HepG2 (cell line): ENCODE data around the gene GNB1. TPM values are rescaled to one million over a fixed set of nuclear protein-coding genes. Genes with fewer than 3 reads are reported as not detected.
A peak's percentile ranks its signal among the peaks of the same experiment; 100 is the strongest.

Source experiments
- ARID3A ChIP-seq: IDR thresholded peaks from 2 replicates; pipeline ENCODE4 v1.6.1; 2012; ENCODE audit warnings: low read depth, low read length, improper control_type of control experiment
- E2F2 ChIP-seq: sonication (generic); formaldehyde crosslinking; IDR thresholded peaks from 2 replicates; pipeline ENCODE4 v1.4.0; 2020; ENCODE audit warnings: missing genetic modification reagents, borderline replicate concordance
- KDM4B ChIP-seq: sonication (generic); formaldehyde crosslinking; IDR thresholded peaks from 2 replicates; pipeline ENCODE4 v1.4.0; 2020; ENCODE audit warnings: missing genetic modification reagents
- KMT2B ChIP-seq: IDR thresholded peaks from 2 replicates; pipeline ENCODE4 v1.6.1; 2016; ENCODE audit warnings: missing genetic modification reagents, missing compliant biosample characterization
- MAFG ChIP-seq: sonication (generic); formaldehyde crosslinking; IDR thresholded peaks from 2 replicates; pipeline ENCODE4 v1.5.1; 2020; ENCODE audit warnings: mild to moderate bottlenecking, missing genetic modification reagents
- POLR2A ChIP-seq, 2 experiments: IDR thresholded peaks; 2 replicates each; pipeline ENCODE4 v1.6.1; 2011; ENCODE audit warnings: low read depth in 2 of 2, low read length in 2 of 2, mild to moderate bottlenecking in 1 of 2, moderate library complexity in 1 of 2; ENCODE audit not compliant: insufficient read depth in 1 of 2
- PRPF4 ChIP-seq: fragments of 200-400 bp; formaldehyde crosslinking; IDR thresholded peaks from 2 replicates; pipeline ENCODE4 v1.6.1; 2016; ENCODE audit warnings: low read length, low read depth; ENCODE audit not compliant: poor library complexity, severe bottlenecking
- RORA ChIP-seq: sonication (generic); formaldehyde crosslinking; IDR thresholded peaks from 2 replicates; pipeline ENCODE4 v1.5.0; 2020; ENCODE audit warnings: mild to moderate bottlenecking, missing genetic modification reagents, moderate library complexity
- SRSF4 ChIP-seq: fragments of 200-400 bp; formaldehyde crosslinking; IDR thresholded peaks from one replicate; pipeline ENCODE4 v1.6.1; 2018; ENCODE audit warnings: mild to moderate bottlenecking, low read depth, low read length, moderate library complexity; ENCODE audit not compliant: poor library complexity, severe bottlenecking
- ZBTB4 ChIP-seq: sonication (generic); formaldehyde crosslinking; IDR thresholded peaks from 2 replicates; pipeline ENCODE4 v1.4.0; 2020; ENCODE audit warnings: missing genetic modification reagents, mild to moderate bottlenecking, borderline replicate concordance
- ZBTB46 ChIP-seq: sonication (generic); formaldehyde crosslinking; IDR thresholded peaks from 2 replicates; pipeline ENCODE4 v1.4.0; 2020; ENCODE audit warnings: mild to moderate bottlenecking, missing genetic modification reagents, borderline replicate concordance
- ZNF280B ChIP-seq: sonication (generic); formaldehyde crosslinking; IDR thresholded peaks from 2 replicates; pipeline ENCODE4 v1.5.0; 2020; ENCODE audit warnings: missing genetic modification reagents, mild to moderate bottlenecking, borderline replicate concordance
- ZNF639 ChIP-seq: conservative IDR thresholded peaks from 2 replicates; pipeline ENCODE4 v1.6.1; 2018; ENCODE audit warnings: missing genetic modification reagents
- ZNF7 ChIP-seq: IDR thresholded peaks from 2 replicates; pipeline ENCODE4 v1.6.1; 2016; ENCODE audit warnings: missing biosample characterization, missing genetic modification reagents
- ZNF766 ChIP-seq: sonication (generic); formaldehyde crosslinking; IDR thresholded peaks from 2 replicates; pipeline ENCODE4 v1.5.0; 2020; ENCODE audit warnings: missing genetic modification reagents, borderline replicate concordance
- ZNF83 ChIP-seq: sonication (generic); formaldehyde crosslinking; IDR thresholded peaks from 2 replicates; pipeline ENCODE4 v1.4.0; 2020; ENCODE audit warnings: missing genetic modification reagents, mild to moderate bottlenecking, borderline replicate concordance
- polyA plus RNA-seq, 8 experiments: library from polyadenylated mRNA; depleted of rRNA in 3 of 8; stranded (reverse) in 7 of 8; unstranded in 1 of 8; fragments of >200 nt; fragmentation: Illumina TruSeq in 4 of 8; extraction: Trizol in 4 of 8; gene quantifications; 2 replicates each; pipeline versions ENCODE4 v1.2.1 to v1.2.3, GENCODE V29; 2011 to 2016; ENCODE audit warnings: low read depth in 4 of 8, missing spikeins in 1 of 8, mixed read lengths in 1 of 8; ENCODE audit not compliant: insufficient read depth in 1 of 8
- total RNA-seq, 5 experiments: library from RNA; depleted of rRNA; stranded (reverse); fragments of >200 nt; fragmentation: Illumina TruSeq; extraction: Trizol; gene quantifications; 2 replicates each; pipeline ENCODE4 v1.2.3, GENCODE V29; 2016; ENCODE audit warnings: low read depth in 1 of 5

Gene GNB1
- total and polyA plus RNA-seq, 2 of the 13 experiments (the other 11 are each of a cell fraction or from before 2014, with no cell fraction given), result 66.2 to 327 TPM

GRCh38 chr1:1906185-1907097 is 15.6 kb upstream of the GNB1 start (continued):
- TF ChIP-seq ZBTB4 (CRISPR knock-in tag) (0 out of 2 replicates have a peak, but pooled peaks have one; percentile 22), ZNF639 (0 out of 2 replicates have a peak, but pooled peaks have one; percentile 60), SRSF4 (no peak), ZNF766 (CRISPR knock-in tag) (no peak), MAFG (no peak), E2F2 (CRISPR knock-in tag) (no peak), ZNF7 (no peak), ZNF280B (CRISPR knock-in tag) (no peak), ARID3A (peak; percentile 42; the same call in 1 of the 2 replicates), RORA (CRISPR knock-in tag) (no peak), KMT2B (CRISPR knock-in tag) (0 out of 2 replicates have a peak, but pooled peaks have one; percentile 43), KDM4B (CRISPR knock-in tag) (no peak), ZNF83 (no peak), ZBTB46 (no peak), POLR2A (IDR thresholded peaks at IDR 0.05; ENCODE audit: insufficient read depth in 1 of 2, low read depth in 2 of 2, low read length in 2 of 2) (no peak), PRPF4 (no peak)
